Measurements from ENCODE around the gene ADGRG7.
"Not testable (repeated sequence)": the region's sequence is repeated elsewhere in the genome, so short reads cannot be mapped to it uniquely, and the experiment has no call there.

Gene ADGRG7

GRCh38 chr3:100641471-100642032 is 32.2 kb downstream of the ADGRG7 start:
- DNase-seq (ENCODE audit: low read depth in 2 of 2, low spot score in 1 of 2) = no peak

DNA sequence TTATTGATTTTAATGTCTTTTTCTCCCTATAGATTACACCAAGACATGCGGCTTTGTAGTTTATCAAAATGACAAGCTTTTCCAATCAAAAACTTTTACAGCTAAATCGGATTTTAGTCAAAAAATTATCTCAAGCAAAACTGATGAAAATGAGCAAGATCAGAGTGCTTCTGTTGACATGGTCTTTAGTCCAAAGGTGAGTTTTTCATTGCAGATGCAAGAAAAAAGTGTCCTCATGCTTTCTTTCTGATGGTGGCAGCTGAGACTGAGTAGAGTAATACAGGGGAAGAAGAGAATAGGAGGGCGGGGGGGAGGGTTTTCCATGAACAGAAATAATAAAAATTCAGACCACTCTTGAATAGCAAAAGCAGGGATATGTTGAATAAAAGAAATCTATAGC is 36.5 kb downstream of the ADGRG7 start:
- no peak for DNase-seq (ENCODE audit: low read depth in 2 of 2, low spot score in 1 of 2)

DNA sequence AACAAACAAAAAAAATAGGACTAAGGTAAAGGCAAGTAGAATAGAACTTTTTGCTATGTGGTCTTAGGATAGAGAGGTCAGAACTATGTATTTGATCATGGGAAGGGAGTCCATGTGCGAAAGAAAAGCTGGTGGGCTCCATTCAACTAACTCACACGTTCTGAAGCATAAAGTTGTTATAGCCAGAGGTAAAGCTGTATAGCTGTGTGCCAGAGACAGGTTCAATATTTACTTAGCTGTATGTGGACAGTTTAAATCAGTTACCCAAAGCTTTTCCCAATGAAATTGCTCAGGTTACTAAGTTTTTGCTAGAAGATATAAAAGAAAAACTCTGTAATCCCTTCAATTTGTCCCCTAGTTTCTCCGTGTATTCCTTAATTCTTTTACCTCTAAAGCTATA is 37.8 kb downstream of the ADGRG7 start:
- DNase-seq (ENCODE audit: low read depth in 2 of 2, low spot score in 1 of 2) = no peak

- no peak for DNase-seq (ENCODE audit: low read depth in 2 of 2, low spot score in 1 of 2)
Measured at GRCh38 chr3:100647657-100648056, 38.3 kb downstream of the ADGRG7 start.

DNA sequence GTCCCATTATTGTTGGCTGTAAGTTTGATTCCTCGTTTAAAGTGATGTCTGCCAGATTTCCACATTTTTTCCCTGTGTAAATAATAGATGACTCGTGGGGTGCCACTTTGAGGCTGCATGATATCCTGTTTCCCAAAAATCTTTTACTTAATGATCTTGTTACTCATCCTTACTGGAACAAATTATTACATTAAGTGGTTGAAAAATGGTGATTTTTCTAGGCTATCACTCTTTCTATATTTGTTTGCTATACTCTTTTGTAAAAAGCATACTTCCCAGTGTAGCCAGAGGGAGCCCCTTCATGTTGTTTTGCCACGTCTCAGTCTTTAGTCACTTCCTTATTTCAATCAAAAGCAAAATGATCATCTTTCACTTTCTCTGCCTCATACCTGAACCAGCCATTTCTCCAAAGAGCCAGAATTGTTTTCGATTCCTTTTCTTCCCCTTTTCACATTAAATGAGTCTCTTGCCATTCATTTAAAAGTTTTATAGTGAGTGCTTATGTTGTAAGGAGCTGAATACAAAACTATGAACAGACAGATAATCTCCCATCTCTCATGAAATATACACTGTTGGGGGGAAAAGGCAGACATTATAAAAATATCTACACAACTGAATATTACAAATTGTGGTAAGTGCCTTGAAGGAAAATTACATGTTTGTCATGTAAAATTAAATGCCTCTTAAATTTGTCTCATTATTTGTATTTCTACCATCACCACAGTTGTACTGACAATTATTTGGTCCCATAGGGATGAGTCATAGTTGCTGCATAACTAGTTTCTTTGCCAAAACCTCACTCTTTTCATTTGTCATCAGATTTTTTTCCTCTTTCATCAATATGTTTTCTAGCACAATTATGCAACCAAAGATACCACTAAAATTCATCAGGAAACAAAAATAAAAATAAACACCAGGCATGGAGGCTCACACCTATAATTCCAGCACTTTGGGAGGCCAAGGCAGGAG is 41.5 kb downstream of the ADGRG7 start:
- DNase-seq (ENCODE audit: low read depth in 2 of 2, low spot score in 1 of 2) = no peak

GRCh38 chr3:100653604-100654294 is 44.3 kb downstream of the ADGRG7 start:
- no peak for DNase-seq (ENCODE audit: low read depth in 2 of 2, low spot score in 1 of 2)

DNA sequence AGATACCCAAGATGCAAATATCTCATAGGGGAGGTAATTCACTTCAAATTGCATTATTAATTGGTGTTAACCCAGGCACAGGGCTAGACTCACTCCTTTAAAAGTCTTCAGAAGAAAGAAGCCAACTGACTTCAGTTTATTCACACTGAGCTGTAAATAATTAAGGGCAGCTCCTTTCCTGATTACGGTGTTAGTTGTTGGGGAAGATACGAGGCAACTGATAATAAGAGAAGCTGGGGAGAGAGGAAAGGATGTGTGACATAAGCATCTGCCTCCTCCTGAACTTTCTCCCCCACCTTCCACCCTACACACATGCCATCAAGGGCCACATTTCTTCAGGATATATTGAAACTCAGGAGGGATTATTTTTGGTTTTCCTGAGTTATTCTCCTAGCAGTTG is 47.5 kb downstream of the ADGRG7 start:
- DNase-seq (ENCODE audit: low read depth in 2 of 2, low spot score in 1 of 2) = no peak

GRCh38 chr3:100661294-100661693 is 51.9 kb downstream of the ADGRG7 start:
- DNase-seq (ENCODE audit: low read depth in 2 of 2, low spot score in 1 of 2) = not testable (repeated sequence)

DNA sequence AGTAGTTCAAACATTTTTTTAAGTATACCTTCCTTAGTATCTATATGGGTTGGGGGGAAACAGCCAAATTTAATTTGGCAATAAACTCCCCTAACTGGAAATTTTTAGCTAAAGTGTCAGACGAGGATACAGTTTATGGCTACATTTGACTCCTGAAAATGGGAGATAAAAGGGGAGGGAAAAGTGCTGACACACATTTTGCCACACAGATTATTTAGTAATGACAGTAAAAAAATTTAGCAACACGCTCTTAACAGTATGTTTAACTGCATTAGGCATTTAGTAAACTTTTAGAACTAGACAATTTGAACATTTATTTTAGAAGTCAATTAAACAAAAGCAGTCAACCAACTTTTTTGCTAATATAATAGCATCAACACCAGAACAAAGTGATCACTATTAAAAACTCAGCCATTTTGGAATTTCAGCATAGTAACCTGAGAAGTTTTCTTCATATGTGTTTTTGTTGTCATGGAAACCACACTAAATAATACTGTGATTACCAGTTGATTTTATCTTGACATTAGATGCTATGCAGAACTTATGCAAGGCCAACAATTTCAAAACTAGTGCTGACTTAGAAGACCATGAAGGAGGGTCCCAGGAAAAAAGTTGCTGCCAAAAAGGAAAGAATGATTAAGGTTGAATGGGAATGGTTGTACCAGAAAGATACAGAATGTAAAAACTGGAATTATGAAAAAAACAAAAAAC is 52.9 kb downstream of the ADGRG7 start:
- DNase-seq (ENCODE audit: low read depth in 2 of 2, low spot score in 1 of 2) = no peak

GRCh38 chr3:100665230-100665629 is 55.8 kb downstream of the ADGRG7 start:
- DNase-seq (ENCODE audit: low read depth in 2 of 2, low spot score in 1 of 2) = no peak

DNA sequence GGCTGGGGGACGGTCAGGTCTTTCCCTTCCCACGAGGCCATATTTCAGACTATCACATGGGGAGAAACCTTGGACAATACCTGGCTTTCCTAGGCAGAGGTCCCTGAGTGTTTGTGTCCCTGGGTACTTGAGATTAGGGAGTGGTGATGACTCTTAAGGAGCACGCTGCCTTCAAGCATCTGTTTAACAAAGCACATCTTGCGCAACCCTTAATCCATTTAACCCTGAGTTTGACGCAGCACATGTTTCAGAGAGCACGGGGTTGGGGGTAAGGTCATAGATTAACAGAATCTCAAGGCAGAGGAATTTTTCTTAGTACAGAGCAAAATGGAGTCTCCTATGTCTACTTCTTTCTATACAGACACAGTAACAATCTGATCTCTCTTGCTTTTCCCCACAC is 57.3 kb downstream of the ADGRG7 start:
- not testable (repeated sequence) for DNase-seq (ENCODE audit: low read depth in 2 of 2, low spot score in 1 of 2)

- not testable (repeated sequence) for DNase-seq (ENCODE audit: low read depth in 2 of 2, low spot score in 1 of 2)
Measured at GRCh38 chr3:100667316-100667715, 57.9 kb downstream of the ADGRG7 start.

GRCh38 chr3:100670995-100671394 is 61.6 kb downstream of the ADGRG7 start:
- not testable (repeated sequence) for DNase-seq (ENCODE audit: low read depth in 2 of 2, low spot score in 1 of 2)

DNA sequence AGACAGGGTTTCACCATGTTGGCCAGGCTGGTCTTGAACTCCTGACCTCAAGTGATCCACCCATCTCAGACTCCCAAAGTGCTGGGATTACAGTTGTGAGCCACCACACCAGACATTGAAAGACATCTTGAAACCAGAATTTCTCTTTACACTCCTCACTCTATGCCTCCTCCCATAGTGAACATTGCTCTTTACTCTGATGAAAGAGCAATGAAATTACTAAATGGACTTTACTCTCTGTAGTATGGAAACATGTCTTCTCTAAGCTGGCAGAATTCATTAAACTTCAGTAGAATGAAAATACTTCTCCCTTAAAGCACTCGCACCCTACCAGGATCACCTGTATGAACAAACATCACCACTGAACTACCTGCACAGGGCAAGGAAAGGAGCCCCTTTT is 72.1 kb downstream of the ADGRG7 start:
- no peak for DNase-seq (ENCODE audit: low read depth in 2 of 2, low spot score in 1 of 2)

- no peak for DNase-seq (ENCODE audit: low read depth in 2 of 2, low spot score in 1 of 2)
Measured at GRCh38 chr3:100682056-100682853, 72.9 kb downstream of the ADGRG7 start.

- DNase-seq (ENCODE audit: low read depth in 2 of 2, low spot score in 1 of 2) = no peak
Measured at GRCh38 chr3:100682854-100683760, 73.7 kb downstream of the ADGRG7 start.

DNA sequence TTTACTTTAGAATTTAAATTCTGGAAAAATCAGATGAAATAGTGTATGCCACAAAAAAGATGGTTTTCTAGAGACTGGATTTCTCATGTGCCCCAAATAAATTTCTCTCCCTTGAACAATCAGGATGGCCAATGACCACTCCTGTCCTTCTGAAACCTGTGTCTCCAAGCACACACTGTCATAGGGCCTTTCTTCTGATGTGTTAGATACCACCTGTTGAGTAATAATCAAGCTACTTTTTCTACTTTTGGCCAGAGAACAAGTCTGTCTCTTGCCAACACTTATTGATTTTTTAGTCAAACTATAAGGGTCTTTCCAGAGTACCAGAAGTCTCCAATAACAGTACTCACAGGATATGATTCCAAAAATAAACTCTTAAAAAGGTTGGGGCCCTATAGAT is 83.8 kb downstream of the ADGRG7 start:
- no peak for DNase-seq (ENCODE audit: low read depth in 2 of 2, low spot score in 1 of 2)

DNA sequence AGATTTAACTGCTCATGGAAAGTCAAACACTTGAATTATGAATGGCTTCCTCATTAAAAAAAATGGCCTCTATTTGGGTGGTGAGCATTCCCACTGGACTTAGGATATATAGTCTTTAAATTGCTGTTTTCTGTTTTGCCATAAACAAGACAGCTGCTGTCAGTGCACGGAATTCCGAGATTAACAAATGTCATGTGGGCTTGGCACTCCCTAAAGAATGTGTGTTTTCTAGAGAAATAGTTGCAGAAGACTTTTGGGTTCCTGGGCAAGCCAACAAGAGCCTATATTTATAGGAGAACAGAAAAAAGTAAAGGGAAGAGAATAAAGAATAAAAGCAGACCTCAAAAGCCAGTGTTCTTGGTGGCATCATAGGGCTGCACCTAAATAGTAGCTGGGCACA is 86.3 kb downstream of the ADGRG7 start:
- DNase-seq (ENCODE audit: low read depth in 2 of 2, low spot score in 1 of 2) = no peak

DNA sequence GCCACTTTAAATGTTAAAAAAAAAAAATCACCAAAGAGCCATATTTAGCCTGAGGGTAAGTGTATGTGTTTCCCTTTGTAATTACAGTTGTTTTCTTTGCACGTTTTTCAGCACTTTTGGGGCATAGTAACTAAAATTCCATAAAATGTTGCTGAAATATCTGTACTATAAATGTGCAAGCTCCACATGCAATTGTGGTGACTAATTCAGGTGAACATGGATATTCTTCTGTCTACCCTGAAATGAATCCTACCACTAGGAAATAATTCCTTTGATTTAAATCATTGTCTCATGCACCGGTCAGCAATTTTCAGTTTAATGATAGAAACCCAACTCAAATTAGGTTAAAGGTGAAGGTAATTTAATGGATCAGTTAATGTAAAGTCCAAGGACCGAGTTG is 86.8 kb downstream of the ADGRG7 start:
- no peak for DNase-seq (ENCODE audit: low read depth in 2 of 2, low spot score in 1 of 2)

GRCh38 chr3:100697172-100697571 is 87.8 kb downstream of the ADGRG7 start:
- no peak for DNase-seq (ENCODE audit: low read depth in 2 of 2, low spot score in 1 of 2)

All from stimulated activated CD8-positive, alpha-beta memory T cell treated with anti-CD3 and anti-CD28 coated beads, Interleukin-4, amount 100 ng/mL, for 4 hours (primary cell).